GM21526 (cell line): ENCODE data around the gene PSMD6.

Experiments used
- ATAC-seq: cut with Tn5 transposase; IDR thresholded peaks from one replicate; pipeline ENCODE4 v1.9.1; 2021; ENCODE audit warnings: moderate library complexity; ENCODE audit not compliant: unreplicated experiment, low FRiP score

PSMD6 gene

GRCh38 chr3:64011685-64012084 is 11.6 kb downstream of the PSMD6 start:
- no peak for ATAC-seq

DNA sequence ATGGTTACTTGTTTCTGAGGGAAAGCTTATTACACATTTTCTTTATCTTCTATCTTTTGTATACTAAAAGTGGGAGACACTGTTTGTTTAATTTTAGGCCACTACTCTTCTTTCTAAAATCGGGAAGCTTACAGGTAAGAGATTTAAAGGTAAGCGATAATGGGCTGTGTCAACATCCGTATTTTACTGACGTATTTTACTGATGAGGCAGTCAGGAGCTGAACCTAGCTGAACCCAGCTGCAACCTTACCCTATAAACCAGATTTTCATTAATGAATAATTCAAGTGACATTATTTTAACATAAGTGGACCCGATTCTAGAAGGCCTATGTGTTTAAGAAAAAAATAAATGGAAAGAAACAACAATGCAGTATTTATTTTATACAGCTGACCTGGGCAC is 13.1 kb downstream of the PSMD6 start:
- ATAC-seq: no peak

GRCh38 chr3:64009528-64009927 is 13.8 kb downstream of the PSMD6 start:
- ATAC-seq: no peak

DNA sequence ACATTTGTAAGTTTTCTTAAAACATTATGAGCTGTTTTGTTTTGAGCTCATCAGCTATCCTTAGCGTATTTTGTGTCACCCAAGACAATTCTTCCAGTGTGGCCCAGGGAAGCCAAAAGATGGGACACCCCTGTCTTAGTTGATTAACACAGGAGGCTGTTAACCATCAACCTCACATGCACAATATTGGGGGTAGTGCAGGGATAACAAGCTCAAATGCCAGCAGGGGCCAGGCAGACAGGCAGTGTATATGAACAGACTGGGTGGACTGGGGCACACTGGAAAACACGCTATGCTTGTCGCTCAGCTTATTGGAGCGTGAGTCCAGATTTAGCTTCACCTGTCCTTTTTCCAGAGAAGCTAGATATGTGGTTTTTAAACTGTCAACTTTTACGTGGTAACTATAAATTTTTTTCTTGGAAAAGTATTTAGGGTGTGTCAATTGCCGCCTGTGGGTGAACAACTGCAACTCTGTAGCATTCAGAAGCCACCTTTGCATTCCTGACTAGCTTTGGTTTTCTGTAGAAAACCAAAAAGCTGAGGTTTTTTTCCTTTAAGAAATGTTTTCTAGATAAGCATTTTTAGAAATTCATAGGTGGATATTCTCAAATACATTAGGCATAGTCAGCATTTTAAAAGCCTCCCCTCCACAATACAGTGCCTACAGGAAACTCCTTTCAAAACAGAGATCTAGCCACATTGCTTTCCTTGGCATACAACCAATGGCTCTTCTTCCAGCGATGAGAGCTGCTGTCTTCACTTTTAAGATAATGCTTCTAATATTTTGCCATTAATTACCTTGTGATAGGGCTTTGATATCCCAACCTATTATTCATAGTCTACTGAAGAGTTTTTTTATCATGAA is 14.6 kb downstream of the PSMD6 start:
- no peak for ATAC-seq

- ATAC-seq: no peak
Observed at GRCh38 chr3:64008017-64008416, 15.3 kb downstream of the PSMD6 start.

DNA sequence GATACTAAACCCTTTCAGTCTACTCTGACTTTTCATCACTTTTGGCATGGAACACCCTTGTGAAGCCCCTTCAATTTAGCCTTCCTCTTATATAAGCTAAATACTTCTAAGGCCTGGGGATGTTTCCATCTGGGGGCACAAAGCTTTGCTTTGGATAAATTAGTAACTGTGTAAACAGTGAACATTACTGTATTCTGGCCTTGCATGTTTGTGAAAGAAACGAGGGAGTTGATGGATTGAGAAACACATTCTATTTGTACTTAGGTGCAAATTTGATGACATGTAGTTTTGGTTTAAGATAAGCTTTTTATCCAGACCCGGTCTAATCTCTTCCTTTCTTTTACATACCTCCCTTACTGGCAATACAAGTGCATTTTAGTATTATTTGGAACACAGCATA is 19.7 kb downstream of the PSMD6 start:
- ATAC-seq: no peak

DNA sequence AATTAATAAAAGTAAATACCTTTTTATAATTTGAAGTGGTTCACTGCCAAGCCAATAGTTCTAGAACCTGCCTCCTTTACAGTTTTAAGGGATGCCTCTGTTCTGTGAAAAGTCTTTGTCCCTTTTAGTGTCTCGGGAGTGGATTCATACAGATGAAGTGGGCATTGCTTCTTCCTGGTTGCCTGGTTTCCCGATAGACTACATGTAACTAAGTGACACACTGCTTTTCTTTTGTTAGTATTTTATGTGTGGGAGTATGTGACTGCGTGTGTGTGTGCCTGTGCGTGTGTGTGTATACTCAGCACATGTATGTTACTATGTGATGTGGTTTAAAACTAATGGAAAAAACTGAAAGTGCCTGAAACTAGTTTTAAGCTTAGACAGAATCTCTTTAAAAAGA is 21.1 kb downstream of the PSMD6 start:
- ATAC-seq: no peak

DNA sequence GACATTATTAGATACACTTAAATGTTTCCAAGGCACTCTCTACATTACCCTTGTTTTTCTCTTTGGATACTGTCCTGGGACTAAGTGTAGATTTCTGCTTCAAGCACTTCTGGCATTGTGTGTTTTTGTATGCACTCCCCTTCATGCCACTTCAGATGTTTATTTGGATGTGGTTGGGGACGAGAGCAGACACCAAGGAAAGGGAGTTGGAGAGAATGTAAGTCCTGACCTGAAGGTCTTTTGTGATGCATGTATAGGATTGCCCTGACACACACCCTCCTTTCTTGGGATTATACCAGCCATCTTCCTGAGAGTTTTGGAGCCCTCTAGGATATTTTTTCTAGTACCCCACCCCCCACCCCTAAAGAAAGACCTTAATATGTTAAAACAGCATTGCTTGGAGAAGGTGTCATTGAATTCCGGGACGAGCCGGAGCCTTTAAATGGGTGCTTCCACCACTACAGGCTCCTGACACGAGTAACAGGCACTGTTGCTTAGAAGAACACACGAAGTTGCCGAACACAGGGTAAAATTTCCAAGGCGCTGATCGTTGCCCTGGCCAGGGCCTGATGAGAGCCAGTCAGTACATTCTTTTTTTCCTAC is 22.7 kb downstream of the PSMD6 start:
- no peak for ATAC-seq

DNA sequence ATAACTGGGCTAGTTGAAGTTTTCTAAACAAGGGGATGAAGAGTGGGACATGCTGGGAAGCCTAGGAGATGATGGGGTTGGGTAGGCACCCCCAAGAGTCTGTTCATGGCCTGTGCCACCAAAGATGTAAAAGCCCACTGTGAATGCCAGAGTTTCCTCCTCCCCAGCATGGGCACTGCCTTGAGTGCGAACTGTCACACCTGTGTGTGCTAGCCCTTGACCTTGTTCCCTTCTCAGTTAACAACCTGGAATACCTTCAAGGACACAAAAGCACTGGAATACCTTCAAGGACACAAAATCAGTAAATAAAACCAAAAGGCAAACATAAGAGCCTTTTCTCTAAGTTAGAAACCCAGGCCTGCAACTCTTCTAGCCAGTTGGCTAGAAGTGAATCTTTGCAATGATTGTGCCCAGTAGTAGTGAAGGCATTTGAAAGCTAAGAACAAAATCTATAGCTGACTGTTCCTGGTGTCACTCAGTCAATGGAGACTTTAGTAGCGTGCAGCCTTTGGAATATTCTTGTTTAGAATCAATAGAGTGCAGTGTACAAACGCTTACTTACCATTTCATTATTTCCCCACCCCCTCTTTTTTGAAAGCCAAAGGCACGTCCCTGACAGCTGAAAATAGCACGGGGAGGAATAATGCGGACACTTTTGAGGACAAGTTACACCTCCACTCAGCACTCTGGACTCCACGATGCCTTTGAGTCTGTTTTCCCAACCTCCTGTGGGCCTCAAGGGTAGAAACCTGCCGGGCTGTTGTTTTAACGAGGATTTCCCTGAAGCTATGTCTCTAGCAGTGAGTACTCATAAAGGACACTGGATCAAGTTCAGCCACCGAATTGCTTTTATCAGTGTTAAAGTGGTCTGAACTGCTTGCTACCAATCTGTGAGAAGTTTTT is 24.2 kb downstream of the PSMD6 start:
- no peak for ATAC-seq

GRCh38 chr3:63995086-63995485 is 28.2 kb downstream of the PSMD6 start:
- no peak for ATAC-seq

GRCh38 chr3:63993653-63994079 is 29.6 kb downstream of the PSMD6 start:
- peak; percentile 74 for ATAC-seq

DNA sequence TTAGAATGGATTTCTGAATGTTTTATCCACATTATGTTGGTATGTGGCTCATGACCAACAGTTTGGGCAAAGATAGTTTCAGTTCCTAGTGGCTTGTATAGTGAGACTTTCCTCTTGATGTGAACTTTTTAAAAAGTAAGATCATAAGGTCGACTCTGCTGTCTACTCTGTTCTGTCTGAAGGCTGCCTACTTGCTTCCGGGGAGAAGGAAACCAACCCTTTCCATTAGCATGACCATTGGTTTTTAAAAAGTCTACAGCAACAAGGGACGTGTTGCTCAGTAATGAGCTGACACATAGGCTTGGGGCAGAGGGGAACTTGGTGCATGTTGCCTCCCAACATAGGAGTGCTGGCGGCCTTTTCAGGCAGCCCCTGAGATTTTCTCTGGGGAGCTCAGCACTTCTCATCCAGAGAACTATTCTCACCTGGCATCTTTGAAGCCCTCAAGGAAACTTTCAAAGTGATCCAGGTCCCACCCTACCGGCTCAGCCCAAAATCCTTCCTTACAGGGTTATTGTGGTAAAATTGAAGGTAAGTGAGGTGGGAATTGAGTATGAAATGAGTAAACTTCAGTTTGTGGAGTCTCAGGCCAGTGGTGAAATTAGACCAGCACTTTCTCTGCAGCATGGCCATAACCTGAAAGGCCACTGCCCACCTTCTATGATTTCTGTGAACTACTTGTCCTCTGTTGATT is 30.6 kb downstream of the PSMD6 start:
- ATAC-seq: no peak

DNA sequence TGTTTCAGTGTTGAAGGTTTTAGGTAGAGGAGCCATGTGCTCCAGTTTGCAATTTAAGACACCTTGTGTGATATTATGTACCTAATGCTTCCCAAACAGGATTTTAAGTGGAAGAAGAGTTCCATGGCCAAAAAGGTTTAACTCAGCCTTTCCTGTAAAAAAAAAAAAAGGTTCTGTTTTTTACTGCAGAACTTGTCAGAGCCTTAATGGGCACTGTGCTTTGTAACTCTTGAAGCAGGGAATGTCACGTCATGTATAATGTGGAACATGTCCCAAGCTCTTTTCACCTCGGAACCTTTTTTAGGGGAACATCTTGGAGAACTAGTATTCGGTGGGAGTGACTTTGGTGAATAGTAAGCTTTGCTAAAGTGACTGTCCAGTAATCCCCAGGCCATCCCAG is 31.6 kb downstream of the PSMD6 start:
- ATAC-seq: no peak

GRCh38 chr3:63990733-63991132 is 32.6 kb downstream of the PSMD6 start:
- ATAC-seq: no peak

DNA sequence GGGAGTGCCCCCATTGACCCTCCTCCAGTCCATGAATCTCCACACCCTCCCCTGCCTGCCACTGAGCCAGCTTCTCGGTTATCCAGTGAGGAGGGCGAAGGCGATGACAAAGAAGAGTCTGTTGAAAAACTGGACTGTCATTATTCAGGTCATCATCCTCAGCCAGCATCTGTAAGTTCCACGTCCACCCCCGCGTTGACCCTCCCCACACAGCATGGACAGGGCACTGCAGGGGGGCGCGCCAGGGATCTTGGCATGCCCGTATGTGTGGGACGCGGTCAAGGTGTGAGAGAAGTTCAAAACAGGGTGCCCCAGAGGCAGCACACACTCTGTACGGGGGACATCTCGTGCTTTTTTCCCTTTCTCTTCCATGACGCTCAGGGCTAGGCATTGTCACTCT is 33.1 kb downstream of the PSMD6 start:
- ATAC-seq: no peak

DNA sequence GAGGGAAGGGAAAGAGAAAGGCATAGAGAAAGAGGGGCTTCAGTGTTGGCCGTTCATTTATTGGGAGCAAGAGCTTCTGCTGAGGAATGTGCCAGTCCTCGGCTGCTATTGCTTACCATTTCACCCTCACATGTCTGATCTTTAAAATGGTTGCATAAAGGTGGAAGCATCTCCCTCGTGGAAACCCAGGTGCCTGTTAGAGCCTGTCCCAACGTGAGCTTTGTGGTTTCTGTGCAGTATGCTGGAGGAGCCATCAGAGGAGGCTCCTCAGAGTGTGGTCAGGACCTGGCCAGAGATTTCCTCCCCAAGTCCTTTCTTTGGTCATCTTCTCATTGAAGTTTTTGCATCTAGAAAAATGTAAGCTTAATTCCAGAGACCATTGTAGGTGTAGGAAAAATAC is 34.4 kb downstream of the PSMD6 start:
- ATAC-seq: no peak

- no peak for ATAC-seq
Observed at GRCh38 chr3:63986831-63987230, 36.5 kb downstream of the PSMD6 start.

DNA sequence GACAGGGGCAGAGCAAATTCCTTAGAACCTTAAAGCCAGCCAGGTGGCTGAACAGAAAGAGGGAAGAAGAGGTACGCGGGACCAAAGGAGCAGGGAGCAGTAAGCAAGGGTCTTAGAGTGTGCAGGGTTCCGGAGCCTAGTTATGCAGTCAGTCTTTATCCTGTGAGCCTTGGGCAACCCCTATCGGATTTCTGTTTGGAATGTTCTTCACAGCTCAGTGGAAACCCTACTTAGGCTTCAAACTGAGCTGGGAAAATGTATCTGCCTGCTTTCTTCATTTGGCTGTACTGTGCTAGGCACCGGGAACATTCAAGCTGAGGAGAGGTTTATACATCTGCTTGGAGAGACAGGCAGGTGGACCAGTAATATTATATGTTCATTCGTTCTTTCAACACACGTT is 37.1 kb downstream of the PSMD6 start:
- no peak for ATAC-seq

DNA sequence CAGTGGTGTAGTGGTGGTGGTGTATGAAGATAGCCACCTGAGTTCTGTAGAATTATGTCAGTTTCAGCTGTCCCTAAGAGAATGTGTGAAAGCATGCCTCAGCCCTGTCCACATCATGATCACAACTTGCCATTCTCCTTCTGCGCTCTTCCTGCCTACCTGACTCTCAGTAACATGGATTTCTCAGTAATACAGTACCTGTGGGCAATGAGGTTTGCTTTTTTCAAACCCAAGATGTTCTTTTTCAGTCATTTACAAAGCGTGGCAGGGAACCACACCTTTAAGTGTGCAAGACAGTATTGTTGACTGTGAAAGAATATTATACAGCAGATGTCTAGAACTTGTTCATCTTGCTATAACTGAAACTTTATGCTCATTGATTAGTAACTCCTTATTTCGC is 38.9 kb downstream of the PSMD6 start:
- ATAC-seq: no peak

DNA sequence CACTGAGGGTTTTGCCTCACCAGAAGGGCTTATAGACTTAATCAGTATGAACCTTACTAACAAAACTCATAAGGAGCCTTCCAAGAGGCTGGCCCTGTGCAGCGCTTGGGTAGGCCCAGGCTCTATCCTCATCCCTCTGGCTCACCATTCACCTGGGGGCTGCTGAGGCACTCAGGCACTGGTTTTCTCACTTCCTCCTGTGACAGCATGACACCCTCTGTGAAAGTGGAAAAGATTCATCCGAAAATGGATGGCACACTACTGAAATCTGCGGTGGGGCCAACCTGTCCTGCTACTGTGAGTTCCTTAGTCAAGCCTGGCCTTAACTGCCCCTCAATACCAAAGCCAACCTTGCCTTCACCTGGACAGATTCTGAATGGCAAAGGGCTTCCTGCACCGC is 41.3 kb downstream of the PSMD6 start:
- ATAC-seq: no peak
